Testis (tissue), 2 donors: ENCODE results near the gene ATP5F1E.

ENCODE experiments used
- CTCF ChIP-seq, 3 experiments: fragments of 450-650 bp in 2 of 3; fragments of 200-600 bp in 1 of 3; sonication (generic) in 1 of 3; IDR thresholded peaks; one replicate each; pipeline ENCODE4 v1.5.1; 2016 to 2019; ENCODE audit warnings: antibody characterized with exemption in 3 of 3, mild to moderate bottlenecking in 2 of 3, moderate library complexity in 1 of 3
- POLR2A ChIP-seq: fragments of 450-650 bp; IDR thresholded peaks from one replicate; pipeline ENCODE4 v1.6.1; 2017; ENCODE audit warnings: antibody characterized with exemption, mild to moderate bottlenecking, moderate library complexity

GRCh38 chr20:58982406-58983114, 49.6 kb downstream of the ATP5F1E start:
- TF ChIP-seq CTCF (IDR thresholded peaks at IDR 0.05) (no peak), POLR2A (no peak)
